Measurements from ENCODE around the gene MRPL21. TPM values are rescaled to one million over a fixed set of nuclear protein-coding genes. Genes with fewer than 3 reads are reported as not detected.
"Not testable (repeated sequence)": the region's sequence is repeated elsewhere in the genome, so short reads cannot be mapped to it uniquely, and the experiment has no call there.

MRPL21 gene
- polyA plus RNA-seq, 4 donors, result 46.3 to 84.7 (median 68.4) TPM

DNA sequence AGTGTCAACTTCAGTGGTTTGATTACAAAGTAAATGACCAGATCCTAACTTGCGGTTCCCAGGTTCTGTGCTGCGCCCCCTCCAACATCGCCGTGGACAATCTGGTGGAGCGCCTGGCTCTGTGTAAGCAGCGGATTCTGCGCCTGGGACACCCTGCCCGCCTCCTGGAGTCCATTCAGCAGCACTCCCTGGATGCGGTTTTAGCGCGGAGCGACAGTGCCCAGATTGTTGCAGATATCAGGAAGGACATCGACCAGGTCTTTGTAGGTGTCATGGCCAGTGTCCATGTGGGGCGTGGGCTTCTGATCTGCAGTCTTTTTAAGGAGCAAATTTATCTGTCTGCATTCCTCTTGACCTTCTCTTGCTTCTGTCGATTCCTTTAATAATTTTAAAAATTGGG lies 11.1 kb upstream of the MRPL21 start:
- DNase-seq (ENCODE audit: low read depth in 4 of 4, low spot score in 3 of 4), result no peak

DNA sequence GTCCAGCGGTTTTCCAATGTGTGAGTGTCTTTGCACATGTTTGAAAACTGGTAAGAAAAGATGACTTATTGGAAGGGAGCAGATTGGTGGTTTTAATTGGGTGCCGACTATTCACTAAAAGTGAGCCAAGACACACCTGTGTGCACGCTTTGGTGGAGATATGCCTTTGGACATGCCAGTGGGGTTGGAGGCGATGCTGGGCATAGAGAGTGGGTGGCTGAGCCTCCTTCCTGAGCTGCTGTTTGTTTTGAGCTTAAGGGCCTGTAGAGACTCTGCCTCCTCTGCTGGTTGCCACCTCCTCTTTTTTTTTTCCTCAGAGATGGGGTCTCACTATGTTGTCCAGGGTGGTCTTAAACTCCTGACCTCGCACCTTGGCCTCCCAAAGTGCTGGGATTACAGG lies 9.6 kb upstream of the MRPL21 start:
- no peak for DNase-seq (ENCODE audit: low read depth in 4 of 4, low spot score in 3 of 4)

DNA sequence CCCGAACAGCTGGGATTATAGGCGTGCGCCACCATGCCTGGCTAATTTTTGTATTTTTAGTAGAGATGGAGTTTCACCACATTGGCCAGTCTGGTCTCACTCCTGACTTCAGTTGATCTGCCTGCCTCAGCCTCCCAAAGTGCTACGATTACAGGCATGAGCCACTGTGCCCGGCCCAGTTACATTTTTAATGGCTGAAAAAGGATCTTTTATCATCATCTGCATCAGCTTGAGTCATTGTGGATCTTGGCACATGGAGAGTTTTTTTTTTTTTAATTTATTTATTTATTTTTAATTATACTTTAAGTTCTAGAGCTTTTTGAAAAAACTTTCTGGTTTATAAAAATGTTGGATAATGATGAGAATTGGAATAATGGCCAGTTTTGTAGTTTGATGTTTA lies 8.6 kb upstream of the MRPL21 start:
- DNase-seq (ENCODE audit: low read depth in 4 of 4, low spot score in 3 of 4), result no peak

DNA sequence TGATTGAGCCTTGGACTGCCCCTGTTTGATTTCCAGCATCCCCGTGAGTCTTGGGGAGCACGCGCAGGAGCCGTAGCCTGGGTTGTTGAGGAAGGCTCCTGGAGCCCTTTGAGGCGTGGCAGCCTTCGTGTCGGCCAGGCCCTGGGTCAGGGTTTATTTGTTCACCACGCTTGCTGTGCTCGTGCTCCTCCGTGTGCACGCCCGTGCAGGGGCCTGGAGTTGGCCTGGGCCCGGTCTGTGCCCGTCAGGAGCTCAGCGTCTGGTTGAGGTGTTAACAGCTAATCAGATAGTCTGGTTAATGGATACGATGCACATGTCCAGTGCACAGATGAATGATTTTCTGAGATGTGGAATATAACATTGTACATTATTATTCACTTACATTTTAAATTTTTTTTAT lies 8.1 kb upstream of the MRPL21 start:
- no peak for DNase-seq (ENCODE audit: low read depth in 4 of 4, low spot score in 3 of 4)

DNA sequence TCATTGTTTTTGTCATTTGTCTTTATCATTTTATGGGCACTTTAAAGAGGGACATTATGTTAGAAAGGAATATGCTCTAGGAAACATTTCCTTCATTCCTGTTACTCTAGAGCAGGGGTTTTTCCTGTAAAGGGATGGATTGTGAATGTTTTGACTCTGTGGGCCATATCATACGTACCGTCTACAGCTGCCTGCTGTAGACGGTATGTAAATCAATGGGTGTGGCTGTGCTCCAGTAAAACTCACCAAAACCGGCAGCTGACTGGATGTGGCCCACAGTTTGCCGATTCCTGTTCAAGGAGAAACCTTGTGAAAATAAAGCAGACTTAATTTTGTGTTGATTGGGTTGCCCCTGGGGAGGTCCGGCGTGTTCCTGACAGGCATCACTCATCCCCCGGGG lies 7.3 kb upstream of the MRPL21 start:
- no peak for DNase-seq (ENCODE audit: low read depth in 4 of 4, low spot score in 3 of 4)

DNA sequence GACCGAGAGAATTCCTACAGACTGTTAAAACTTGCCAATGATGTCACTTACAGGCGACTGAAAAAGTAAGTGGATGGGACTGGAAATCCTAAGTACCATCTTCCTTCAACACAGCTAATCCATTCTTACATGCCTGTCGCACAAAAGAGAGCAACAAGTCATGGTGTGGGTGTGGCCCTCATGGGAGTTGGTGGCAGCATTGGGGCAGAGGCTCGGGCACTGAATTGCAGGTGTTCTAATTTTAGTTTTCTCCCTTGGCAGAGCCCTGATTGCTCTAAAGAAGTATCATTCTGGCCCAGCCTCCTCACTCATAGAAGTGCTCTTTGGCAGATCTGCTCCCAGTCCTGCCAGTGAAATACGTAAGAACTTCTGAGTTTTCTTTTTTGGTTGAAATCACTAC lies 4.6 kb upstream of the MRPL21 start:
- DNase-seq (ENCODE audit: low read depth in 4 of 4, low spot score in 3 of 4), result no peak

DNA sequence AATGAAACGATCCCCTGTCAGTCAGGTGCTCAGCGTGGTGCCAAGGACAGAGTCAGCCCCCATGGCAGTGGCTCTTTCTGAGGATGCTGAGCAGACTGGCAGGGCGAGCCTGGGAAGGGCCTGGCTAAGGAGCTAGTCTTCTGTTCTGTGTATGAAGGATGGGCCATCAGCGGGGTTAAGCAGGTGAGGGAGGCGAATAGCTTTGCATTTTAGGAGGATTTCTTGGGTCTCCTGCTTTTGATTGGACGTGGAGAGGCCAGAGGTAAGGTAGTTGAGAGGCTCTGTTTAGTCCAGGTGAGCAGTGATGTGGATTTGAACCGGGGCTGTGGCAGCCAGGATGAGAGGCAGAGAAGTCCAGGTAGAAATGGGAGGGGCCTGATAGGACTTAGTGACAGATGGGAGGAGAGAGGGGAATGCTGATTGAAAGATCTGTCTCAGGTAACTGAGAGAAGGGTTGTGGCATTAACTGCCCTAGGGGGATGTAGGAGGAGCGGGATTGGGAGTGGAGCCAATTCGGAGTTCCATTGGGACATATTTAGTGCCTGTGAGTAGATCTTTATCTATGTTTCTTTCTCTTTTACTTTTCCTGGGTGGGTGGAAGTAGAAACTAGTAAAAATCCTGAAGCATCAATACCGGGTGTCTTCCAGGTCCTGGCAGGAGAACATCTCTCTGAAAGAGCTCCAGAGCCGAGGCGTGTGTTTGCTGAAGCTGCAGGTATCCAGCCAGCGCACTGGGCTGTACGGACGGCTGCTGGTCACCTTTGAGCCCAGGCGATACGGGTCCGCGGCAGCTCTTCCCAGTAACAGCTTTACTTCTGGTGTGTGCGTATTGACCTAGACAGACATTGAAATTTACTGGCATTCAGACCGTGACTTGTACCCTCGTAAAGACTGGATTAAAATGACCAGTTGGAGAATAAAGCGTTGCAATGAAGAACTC lies 2.1 kb upstream of the MRPL21 start:
- no peak for DNase-seq (ENCODE audit: low read depth in 4 of 4, low spot score in 3 of 4)

DNA sequence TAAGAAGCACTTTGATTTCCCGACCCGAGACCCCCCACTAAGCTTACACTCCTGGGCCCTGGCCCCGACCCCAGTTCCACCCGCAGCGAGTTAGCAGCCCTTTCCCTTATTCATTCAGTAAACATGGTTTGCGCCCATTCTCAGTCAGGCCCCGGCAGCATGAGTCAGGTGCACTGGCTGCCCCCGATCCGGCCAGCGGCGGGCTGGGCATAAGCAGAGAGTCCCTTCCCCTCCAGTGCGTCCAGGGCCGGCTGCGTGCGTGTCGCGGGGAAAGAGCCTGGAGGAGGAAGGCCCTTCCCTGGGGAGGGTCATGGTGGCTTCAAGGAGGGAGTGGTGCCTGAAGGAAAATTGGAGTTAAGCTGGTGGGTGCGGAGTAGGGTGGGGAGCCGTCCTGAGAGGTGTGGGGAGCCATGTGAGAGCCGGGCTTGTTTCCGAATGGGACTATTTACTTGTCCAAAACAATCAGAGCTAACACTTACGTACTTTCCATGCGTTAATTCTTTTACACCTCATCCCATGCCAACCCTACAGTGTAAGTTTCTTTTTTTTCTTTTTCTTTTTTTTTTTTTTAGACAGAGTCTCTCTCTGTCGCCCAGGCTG lies 716 bp upstream of the MRPL21 start:
- DNase-seq (ENCODE audit: low read depth in 4 of 4, low spot score in 3 of 4), result no peak

DNA sequence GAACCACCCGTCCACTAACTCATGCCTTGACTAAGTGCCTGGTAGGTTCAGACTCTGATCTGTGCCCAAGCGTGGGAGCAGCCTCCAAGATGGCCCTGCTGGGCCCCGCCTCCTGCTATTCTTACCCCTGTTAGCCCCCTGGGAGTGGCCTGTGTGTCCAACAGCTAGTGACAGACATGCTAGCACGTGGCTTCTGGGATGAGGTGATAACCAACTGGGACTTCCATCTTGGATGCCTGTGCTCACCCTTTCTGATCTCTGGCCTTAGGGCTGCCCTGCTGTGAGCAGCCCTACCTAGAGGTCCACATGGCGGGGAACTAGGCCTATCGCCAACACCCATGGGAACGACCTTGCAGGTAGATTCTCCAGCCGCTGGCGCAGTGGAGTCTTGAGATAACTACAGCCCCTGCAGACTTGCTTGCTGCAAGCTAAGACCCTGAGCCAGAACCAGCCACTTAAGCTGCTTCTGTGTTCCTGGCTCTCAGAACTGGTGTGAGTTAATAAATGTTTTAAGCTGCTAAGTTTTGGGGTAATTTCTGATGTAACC lies 2.7 kb downstream of the MRPL21 start:
- no peak for DNase-seq (ENCODE audit: low read depth in 4 of 4, low spot score in 3 of 4)

DNA sequence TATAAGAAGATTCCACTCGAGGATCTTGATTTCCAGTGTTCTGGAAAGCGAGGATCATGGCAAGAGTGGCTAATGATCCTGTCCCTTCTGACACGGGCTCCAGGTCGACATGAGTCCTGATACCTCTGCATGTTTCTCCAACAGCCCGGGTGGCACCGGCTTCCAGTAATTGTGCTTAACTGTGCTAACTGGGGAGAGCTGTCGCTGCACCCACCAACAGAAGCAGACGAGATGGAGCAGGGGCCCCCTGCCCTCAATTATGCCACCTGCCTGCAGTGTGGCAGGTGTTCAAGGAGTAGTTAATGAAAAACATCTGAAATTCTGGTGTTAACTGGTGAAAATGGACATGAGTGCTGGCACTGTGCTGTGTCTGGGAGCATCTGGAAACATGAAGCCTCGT lies 6.2 kb downstream of the MRPL21 start:
- DNase-seq (ENCODE audit: low read depth in 4 of 4, low spot score in 3 of 4), result no peak

DNA sequence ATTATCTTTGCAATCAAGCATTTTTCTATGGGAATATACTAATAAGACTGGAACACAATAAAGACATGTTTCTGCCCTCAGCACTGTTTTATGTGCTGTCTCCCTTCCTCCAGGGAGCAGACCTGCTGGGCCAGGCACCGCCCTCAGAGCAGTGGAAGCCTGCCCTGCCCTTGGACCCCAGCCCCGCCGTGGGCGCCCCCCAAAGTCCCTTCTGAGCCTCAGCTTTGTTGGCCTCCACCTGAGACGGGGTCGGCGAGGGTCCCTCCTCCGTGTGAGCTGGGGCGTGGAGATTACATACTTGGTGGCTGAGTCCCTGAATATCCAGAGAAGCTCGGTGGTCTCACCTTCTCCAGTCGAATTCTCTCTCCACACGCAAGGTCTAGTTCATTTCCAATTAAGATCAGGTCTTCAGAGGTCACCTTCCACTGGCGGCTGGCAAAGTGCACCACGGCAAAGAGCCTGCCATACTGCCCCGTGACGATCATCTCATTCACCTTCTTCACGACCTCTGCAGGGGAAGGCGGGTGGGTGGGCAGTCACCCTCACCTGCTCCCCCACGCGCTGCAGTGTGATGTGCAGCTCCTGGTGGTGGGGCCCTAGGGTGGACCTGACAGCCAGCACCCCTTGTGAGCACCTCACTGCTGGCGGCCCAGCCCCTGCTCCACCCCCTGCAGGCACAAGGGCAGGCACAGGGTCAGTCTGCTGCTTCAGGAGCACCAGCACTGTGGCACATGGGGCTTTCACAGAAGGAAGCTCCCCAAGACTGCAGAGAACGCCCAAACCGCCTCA lies 7.3 kb downstream of the MRPL21 start:
- no peak for DNase-seq (ENCODE audit: low read depth in 4 of 4, low spot score in 3 of 4)

DNA sequence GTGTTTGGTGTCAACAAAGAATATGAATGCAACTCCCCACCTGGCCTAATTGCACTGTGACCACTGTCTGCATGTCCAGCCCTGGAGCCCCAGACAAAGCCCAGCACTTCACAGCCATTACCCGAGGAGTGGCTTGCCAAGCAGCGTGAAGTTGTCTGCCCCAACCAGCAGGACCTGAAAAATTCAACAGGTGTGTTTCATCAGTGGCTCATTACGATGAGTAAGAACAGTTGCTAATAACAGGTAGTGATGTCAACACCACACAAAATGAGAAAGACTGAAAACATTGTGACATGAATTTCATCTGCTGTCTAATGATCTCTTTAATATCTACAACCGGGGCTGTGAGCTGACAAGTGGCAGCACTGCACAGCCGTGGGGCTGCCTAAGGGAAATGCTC lies 10.3 kb downstream of the MRPL21 start:
- no peak for DNase-seq (ENCODE audit: low read depth in 4 of 4, low spot score in 3 of 4)

DNA sequence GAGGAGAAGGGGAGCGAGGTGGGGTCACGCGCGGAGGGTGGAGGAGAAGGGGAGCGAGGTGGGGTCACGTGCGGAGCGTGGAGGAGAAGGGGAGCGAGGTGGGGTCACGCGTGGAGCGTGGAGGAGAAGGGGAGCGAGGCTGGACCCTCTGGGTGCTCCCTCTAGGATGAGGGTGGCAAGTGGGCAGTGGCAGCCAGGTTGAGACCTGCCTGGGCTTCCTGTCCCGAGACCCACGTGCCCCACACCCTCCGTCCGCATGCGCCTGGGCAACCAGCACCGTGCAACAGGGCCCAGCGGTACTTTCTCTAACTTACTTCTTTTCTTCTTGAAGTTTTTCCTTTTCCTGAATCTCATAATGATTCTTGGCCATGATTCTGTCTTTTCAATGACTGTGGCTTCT lies 11.1 kb downstream of the MRPL21 start:
- DNase-seq (ENCODE audit: low read depth in 4 of 4, low spot score in 3 of 4), result no peak

DNA sequence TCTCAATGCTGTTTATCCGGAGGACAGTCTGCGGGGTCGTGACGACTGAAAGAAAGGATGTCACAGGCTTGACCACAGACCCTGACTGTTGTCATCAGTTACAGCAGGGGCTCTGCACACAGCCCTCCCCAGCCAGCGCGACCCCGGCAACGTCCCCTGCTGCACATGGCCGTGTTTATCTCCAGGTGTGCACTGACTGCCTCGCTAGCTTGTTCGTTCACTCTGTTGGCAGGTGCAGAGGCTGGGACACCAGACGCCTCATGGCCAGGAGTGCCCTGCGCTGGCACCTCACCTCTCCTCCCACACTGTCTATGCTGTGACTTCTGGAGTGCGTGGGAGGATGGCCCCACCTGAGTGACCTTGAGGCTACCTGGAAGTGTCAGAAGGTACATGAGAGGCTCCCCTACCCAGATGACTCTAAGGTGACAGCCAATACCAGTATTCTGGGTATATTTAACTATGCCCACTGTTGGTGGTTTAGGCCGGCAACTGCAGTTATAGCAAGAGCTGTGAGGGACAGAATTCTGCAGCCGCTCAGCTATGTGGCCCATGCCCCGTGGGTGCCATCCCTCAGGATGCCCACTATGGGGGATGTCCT lies 12.2 kb downstream of the MRPL21 start:
- no peak for DNase-seq (ENCODE audit: low read depth in 4 of 4, low spot score in 3 of 4)

DNA sequence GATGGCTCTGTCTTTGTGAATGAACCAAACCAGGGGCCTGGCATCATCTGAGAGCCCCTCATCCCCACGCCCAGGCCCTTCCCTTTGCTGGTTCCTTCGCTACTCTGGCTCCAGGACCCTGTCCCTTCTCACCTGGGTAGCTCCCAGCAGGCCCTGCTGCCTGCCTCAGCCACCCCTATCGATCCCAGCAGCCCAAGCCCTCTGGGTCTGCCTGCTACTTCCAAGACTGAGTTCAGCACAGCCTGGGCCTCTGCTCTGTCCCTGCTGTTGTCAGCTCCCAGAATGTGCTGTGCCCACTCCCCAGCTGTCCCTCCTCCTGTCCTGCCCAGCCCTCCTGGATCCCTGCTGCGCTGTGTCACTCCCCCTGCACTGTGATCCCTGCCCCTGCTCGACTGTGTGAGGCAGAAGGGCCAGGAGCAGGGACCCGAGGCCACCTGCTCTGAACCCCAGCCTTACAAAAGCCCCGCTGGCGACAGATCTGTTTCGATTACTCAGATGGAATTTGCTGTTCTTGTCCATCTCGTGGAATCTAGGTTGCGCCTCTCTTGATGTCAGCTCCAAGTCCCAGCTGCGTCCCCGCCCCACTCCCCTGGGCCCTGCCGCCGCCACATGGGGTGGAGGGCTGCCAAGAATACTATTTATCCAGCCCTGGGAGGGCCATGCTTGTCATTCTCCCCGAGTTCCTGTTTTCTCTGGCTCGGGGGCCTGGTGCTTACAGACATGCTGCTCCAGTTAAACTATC lies 13.0 kb downstream of the MRPL21 start:
- peak in 2 of 4 donors; percentile 43 to 46 for DNase-seq (ENCODE audit: low read depth in 4 of 4, low spot score in 3 of 4)

DNA sequence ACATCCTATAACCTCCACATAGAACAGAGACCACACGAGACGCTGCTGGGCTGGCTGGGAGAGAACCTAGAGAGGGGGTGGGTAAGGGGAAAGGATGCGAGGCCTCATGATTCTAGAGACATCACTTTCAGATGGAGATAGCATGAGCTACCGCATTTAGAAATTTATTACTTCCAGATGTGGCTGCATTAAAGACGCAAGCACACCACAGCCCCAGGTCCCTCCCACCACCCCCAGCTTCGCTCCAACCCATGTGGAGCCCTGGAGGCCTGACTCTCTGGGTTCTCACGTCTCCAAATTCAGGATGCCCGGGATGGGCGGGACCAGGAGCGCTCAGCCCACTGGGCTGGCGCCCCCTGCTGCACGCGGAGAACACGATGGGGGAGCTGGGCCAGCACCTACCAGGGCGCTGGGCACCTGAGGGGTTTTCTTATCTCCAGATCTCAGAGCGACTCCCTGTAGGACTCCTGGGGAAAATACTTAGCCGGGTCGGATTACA lies 13.6 kb downstream of the MRPL21 start:
- DNase-seq (ENCODE audit: low read depth in 4 of 4, low spot score in 3 of 4), result peak in 1 of 4 donors; percentile 39

DNA sequence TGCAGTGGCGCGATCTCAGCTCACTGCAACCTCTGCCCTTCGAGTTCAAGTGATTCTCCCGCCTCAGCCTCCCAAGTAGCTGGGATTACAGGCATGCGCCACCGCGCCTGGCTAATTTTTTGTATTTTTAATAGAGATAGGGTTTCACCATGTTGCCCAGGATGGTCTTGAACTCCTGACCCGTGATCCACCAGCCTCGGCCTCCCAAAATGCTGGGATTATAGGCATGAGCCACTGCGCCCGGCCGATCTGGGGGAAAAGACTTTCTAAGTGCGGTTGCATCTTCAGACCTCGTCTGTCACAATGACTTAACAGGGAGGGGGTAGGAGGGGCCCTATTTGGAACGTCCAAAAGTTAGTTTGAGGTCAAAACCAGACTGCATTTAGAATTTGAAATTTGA lies 18.8 kb downstream of the MRPL21 start:
- DNase-seq (ENCODE audit: low read depth in 4 of 4, low spot score in 3 of 4), result not testable (repeated sequence)

DNA sequence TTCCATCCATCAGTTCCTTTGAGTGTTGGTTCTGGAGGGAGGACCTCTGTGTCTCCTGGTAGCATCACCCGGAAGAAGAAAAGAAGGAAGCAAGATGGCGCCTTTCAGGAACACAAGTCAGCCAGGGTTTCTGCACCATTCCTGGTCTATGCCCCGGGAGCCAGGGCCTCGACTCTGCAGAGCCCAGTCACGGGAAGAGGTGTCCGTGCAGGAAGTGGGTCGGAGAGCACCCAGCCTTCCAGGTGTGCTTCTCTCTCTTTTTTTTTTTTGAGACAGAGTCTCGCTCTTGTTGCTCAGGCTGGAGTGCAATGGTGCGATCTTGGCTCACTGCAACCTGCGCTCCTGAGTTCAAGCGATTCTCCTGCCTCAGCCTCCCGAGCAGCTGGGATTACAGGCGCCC lies 21.2 kb downstream of the MRPL21 start:
- DNase-seq (ENCODE audit: low read depth in 4 of 4, low spot score in 3 of 4), result no peak

DNA sequence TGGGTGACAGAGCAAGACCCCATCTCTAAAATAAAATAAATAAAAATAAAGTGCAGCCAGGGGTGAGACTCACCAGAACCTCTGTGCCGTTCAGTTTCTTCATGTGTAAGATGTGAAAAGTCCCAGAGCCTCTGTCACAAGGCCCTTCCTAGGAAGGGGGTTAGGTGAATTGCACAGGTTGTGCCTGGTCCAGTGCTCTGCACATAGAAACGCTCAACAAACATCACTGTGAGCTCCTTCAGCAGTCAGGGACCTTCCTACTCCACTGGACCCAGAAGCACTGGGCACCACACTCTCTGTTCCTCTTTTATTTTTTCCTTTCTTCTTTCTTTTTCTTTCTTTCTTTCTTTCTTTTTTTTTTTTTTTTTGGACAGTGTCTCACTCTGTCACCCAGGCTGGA lies 22.3 kb downstream of the MRPL21 start:
- no peak for DNase-seq (ENCODE audit: low read depth in 4 of 4, low spot score in 3 of 4)

DNA sequence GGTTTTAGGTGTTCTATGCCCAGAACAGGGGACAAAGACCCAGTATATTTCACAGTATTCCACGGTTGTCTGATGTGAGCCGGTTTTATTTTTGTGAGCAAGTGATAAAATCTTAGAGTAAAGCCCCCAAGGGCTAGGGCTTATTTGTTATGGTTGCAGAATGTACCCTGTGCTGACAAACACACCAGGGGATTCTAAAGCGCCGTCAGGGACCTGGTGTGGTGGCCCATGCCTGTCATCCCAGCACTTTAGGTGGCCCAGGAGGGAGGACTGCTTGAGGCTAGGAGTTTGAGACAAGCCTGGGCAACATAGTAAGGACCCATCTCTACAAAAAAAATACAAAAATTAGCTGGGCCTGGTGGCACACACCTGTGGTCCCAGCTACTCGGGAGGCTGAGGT lies 22.8 kb downstream of the MRPL21 start:
- no peak for DNase-seq (ENCODE audit: low read depth in 4 of 4, low spot score in 3 of 4)
